HG03520 (cell line): ENCODE data around the gene OBSCN.
A peak's percentile ranks its signal among the peaks of the same experiment; 100 is the strongest.

Experiments used
- ATAC-seq: cut with Tn5 transposase; IDR thresholded peaks from one replicate; pipeline ENCODE4 v1.9.1; 2021; ENCODE audit warnings: mild to moderate bottlenecking, moderate library complexity; ENCODE audit not compliant: unreplicated experiment

The OBSCN gene

DNA sequence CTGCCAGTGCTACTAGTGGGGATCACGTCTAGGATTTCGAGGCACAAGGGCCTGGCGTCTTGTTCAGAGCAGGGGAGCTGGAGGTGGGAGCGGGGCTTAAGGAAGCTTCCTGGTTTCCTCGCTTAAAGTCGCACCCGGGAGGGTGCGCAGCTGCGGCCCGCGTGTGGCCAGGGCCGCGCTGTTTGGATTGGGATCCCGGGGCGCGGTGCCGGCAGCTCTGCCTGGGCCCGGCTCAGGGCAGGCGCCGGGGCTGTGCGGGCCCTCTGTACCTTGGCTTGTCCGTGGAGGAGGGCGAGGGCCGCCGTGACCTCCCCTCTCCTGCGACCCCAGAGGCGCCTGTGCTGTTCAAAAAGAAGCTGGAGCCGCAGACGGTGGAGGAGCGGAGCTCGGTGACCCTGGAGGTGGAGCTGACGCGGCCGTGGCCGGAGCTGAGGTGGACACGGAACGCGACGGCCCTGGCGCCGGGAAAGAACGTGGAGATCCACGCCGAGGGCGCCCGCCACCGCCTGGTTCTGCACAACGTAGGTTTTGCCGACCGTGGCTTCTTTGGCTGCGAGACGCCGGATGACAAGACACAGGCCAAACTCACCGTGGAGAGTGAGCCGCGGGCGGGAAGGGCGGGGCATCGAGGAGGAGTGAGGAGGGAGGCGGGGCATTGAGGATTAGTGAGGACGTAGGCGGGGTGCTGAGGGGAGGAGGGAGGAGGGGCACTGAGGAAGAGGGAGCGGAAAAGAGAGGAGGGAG, 67.8 kb downstream of the OBSCN start:
- ATAC-seq = peak; percentile 55

DNA sequence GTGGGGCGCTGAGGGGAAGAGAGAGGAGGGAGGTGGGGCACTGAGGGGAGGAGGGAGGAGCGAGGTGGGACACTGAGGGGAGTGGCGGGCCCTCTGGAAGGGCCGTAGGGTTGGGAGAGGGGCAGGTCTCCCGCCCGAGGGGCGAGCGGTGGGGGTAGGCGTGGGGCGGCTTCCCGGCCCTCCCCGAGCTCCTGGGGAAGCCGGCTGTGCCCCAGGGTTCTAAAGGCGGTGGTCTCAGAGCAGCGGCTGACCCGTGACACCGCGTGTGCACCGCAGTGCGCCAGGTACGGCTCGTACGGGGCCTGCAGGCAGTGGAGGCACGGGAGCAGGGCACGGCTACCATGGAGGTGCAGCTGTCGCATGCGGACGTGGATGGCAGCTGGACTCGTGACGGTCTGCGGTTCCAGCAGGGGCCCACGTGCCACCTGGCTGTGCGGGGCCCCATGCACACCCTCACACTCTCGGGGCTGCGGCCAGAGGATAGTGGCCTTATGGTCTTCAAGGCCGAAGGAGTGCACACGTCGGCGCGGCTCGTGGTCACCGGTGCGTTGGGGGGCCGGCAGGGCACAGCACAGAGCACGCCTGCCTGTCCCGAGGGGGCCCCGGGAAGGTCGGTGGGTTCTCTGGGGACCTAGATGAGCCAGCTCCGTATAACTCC, 68.5 kb downstream of the OBSCN start:
- peak; percentile 16 for ATAC-seq

- no peak for ATAC-seq
These were observed 69.2 kb downstream of the OBSCN start for GRCh38 chr1:228276901-228277490.

DNA sequence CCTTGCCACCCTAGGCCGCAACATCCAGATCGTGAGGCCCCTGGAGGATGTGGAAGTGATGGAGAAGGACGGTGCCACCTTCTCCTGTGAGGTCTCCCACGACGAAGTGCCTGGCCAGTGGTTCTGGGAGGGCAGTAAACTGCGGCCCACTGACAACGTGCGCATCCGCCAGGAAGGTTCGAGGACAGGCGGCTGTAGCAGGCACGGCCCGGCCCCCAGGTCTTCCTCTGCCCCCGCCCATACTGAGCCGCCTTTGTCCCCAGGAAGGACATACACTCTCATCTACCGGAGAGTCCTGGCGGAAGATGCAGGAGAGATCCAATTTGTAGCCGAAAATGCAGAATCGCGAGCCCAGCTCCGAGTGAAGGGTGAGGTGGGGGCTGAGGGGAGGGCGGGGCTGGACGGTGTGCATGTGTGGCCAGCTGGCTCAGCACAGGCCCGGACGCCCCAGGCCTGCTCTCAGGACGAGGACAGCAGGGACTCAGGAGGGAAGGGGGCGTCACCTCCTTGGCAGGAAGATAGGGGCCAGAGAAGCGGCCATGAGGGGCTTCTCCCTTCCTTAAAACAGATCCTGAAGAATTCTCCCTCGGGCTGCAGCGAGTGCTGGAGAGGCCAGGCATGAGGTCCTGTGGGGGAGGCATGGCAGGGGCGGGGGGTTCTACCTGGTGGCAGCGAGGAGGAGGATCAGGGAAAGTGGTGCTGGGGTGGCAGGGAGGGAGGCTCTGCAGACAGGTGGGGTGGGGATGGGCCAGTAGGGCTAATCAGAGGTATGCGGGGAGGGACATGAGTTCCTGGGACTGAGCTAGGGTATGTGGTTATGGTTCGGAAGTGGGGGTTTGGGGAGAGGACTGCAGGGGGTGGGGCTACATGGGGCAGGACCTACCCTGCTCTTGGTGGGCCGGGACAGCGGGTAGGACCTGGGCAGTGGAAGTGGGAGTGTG, 69.9 kb downstream of the OBSCN start:
- no peak for ATAC-seq

DNA sequence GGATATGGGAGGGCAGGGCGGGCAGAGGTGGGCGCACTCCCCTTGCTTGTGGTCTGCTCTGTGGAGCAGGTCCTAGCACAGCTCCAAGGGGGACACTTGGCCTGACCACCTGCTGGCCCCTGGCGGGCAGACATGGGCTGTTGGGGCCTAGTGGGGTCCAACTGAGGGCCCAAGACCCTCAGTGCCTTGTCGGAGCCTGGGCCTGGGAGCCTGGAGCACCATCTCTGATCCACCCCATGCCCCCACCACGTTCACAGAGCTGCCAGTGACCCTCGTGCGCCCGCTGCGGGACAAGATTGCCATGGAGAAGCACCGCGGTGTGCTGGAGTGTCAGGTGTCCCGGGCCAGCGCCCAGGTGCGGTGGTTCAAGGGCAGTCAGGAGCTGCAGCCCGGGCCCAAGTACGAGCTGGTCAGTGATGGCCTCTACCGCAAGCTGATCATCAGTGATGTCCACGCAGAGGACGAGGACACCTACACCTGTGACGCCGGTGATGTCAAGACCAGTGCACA, 70.6 kb downstream of the OBSCN start:
- ATAC-seq = no peak

GRCh38 chr1:228279011-228279721, 71.3 kb downstream of the OBSCN start:
- no peak for ATAC-seq

DNA sequence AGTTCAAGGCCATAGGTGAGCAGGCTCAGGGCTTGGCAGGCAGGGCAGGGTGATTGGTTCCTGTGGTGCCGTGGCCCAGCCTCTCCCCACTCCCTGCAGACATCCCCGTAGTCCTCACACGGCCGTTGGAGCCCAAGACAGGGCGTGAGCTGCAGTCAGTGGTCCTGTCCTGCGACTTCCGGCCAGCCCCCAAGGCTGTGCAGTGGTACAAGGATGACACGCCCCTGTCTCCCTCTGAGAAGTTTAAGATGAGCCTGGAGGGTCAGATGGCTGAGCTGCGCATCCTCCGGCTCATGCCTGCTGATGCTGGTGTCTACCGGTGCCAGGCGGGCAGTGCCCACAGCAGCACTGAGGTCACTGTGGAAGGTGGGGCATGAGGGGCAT, 71.9 kb downstream of the OBSCN start:
- ATAC-seq = no peak

DNA sequence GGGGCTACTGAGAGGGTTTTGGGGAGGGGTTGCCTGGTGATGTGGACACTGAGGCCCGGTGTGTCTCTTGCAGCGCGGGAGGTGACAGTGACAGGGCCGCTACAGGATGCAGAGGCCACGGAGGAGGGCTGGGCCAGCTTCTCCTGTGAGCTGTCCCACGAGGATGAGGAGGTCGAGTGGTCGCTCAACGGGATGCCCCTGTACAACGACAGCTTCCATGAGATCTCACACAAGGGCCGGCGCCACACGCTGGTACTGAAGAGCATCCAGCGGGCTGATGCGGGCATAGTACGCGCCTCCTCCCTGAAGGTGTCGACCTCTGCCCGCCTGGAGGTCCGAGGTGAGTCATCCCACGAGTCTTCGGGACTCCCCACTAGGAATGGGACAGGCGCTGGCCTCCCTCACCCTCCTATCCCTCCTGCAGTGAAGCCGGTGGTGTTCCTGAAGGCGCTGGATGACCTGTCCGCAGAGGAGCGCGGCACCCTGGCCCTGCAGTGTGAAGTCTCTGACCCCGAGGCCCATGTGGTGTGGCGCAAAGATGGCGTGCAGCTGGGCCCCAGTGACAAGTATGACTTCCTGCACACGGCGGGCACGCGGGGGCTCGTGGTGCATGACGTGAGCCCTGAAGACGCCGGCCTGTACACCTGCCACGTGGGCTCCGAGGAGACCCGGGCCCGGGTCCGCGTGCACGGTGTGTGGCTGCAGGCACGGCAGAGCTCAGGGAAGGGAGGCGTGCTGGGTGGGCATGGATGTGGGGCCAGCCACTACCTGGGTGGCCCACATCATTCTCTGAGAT, 72.5 kb downstream of the OBSCN start:
- ATAC-seq = no peak

DNA sequence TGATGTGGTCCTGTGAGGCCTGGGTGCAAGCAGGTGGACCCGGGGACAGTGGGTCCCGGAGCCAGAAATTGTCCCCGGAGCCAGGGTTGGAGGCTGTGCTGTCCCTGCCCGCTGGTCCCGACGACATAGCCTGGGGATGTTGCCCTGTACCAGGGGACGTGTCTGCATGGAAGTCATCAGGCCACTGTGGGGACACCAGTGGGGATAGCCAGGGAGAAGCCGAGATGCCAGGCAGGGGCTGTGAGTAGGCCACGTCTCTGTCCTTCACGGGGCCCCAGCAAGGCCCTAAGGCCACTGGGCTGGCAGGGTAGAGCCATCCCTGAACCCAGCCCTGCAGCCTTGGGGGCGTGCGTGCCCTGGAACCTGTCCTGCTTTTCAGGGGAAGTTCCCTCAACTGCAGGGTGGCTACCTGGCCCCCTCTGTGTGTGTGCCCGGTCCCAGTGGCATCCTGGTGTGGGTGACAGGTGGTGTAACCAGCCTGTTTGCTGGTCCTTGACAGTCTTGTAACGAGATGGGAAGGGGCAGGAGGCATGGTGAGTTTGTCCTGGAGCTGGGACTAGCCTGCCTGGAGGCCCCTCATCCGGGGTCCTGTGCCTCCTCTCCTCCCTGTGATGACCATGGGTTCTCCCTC, 73.2 kb downstream of the OBSCN start:
- ATAC-seq = no peak

DNA sequence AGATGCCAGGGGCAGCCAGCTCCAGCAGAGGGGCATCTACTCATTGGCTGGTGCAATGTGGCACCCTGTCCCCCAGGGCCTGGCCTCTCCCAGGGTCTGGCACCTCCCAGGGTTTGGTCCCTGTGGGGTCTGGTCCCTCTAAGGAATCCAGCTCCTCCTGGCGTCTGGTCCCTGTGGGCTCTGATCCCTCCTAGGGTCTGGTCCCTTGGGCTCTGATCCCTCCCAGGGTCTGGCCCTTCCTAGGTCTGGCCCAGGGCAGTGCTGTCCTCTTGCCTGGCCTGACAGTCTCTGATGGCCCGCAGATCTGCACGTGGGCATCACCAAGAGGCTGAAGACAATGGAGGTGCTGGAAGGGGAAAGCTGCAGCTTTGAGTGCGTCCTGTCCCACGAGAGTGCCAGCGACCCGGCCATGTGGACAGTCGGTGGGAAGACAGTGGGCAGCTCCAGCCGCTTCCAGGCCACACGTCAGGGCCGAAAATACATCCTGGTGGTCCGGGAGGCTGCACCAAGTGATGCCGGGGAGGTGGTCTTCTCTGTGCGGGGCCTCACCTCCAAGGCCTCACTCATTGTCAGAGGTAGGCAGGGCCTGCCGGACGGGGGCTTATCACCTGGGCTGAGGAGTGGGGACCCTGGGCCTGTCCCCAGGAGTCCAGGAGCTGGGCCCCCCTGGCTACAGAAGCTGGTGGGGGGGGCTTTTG, 73.9 kb downstream of the OBSCN start:
- ATAC-seq = no peak

GRCh38 chr1:228282329-228283042, 74.6 kb downstream of the OBSCN start:
- no peak for ATAC-seq

- ATAC-seq = no peak
These were observed 75.2 kb downstream of the OBSCN start for GRCh38 chr1:228283043-228283371.

DNA sequence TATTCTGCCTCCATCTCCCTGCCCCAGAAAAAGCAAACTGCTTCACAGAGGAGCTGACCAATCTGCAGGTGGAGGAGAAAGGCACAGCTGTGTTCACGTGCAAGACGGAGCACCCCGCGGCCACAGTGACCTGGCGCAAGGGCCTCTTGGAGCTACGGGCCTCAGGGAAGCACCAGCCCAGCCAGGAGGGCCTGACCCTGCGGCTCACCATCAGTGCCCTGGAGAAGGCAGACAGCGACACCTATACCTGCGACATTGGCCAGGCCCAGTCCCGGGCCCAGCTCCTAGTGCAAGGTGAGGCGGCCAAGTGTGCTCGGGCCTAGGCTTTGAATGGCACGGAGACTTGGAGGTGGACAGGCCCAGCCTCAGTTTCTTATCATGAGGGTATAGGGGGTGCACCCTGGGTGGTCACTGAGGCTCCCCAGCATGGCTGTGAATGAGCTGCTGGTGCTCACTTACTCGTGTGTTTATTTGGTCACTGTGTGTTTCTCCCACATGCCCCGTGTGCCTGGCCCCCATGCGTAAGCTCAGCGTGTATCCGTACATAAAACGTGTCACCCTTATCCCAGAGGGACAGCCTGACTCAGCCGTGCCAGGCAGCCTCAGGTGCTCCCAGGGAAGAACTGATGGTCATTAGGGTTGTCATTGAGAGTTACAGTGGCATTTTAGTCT, 75.8 kb downstream of the OBSCN start:
- no peak for ATAC-seq

DNA sequence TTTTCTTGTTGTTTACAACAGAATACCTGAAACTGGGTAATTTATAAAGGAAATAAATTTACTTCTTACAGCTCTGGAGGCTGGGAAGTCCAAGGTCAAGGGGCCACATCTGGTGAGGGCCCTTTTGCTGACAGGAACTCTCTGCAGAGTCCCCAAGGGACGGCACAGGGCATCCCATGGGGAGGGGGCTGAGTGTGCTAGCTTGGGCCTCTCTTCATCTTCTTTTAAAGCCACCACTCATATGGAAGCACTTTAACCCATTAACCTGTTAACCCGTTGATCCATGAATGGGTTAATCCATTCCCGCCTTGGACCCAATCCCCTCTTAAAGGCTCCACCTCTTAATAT, 76.3 kb downstream of the OBSCN start:
- no peak for ATAC-seq

DNA sequence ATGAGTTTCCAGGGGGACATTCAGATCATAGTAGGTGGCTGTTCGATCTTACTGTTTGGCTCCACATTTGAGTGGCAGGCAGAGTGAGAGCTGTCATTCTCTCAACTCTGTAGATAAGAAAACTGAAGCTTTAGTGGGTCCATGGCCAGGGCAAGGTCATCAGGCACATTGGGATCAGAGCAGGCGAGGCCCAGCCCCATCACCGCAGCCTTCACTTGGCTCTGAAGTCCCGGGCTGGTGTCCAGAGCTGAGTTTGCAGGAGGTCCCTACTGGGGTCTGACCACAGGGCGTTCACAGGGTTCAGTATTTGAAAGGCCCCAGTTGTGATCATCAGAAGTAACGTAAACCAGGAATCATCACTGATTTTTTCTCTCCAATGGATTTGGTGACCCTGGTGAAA, 76.7 kb downstream of the OBSCN start:
- no peak for ATAC-seq

GRCh38 chr1:228285661-228286504, 78.0 kb downstream of the OBSCN start:
- no peak for ATAC-seq
